H9 (cell line): ENCODE data around the gene SLC7A14. TPM values are rescaled to one million over a fixed set of nuclear protein-coding genes. Genes with fewer than 3 reads are reported as not detected.

Source experiments
- DNase-seq: peaks from one replicate; pipeline ENCODE4 v3.0.0-alpha.2; 2017
- H2AFZ ChIP-seq: one replicate; pipeline ENCODE4 v1.6.1; 2013; ENCODE audit warnings: mild to moderate bottlenecking, low read length, control low read depth, moderate library complexity
- H2AK5ac ChIP-seq: 2 replicates; pipeline ENCODE4 v1.6.1; 2013; ENCODE audit warnings: low read length, control low read depth, mixed read lengths; ENCODE audit not compliant: insufficient read length
- H2BK120ac ChIP-seq: one replicate; pipeline ENCODE4 v1.6.1; 2013; ENCODE audit warnings: low read depth, mild to moderate bottlenecking, low read length, control low read depth, inconsistent platforms; ENCODE audit not compliant: poor library complexity, severe bottlenecking
- H2BK12ac ChIP-seq: 2 replicates; pipeline ENCODE4 v1.6.1; 2013; ENCODE audit warnings: low read length, control low read depth, mixed read lengths, low read depth; ENCODE audit not compliant: insufficient read length
- H2BK15ac ChIP-seq: 2 replicates; pipeline ENCODE4 v1.6.1; 2013; ENCODE audit warnings: low read depth, low read length, control low read depth
- H2BK20ac ChIP-seq: one replicate; pipeline ENCODE4 v1.6.1; 2013; ENCODE audit warnings: low read depth, mild to moderate bottlenecking, low read length, control low read depth, inconsistent platforms; ENCODE audit not compliant: poor library complexity, severe bottlenecking
- H2BK5ac ChIP-seq: 2 replicates; pipeline ENCODE4 v1.6.1; 2013; ENCODE audit warnings: low read length, control low read depth, mixed read lengths; ENCODE audit not compliant: insufficient read length
- H3K14ac ChIP-seq: 2 replicates; pipeline ENCODE4 v1.6.1; 2013; ENCODE audit warnings: low read length, control low read depth; ENCODE audit not compliant: insufficient read depth
- H3K18ac ChIP-seq: 2 replicates; pipeline ENCODE4 v1.6.1; 2013; ENCODE audit warnings: low read depth, mild to moderate bottlenecking, mixed read lengths, low read length, control low read depth; ENCODE audit not compliant: insufficient read length
- H3K23ac ChIP-seq: 2 replicates; pipeline ENCODE4 v1.6.1; 2013; ENCODE audit warnings: low read length, control low read depth, mixed read lengths, low read depth; ENCODE audit not compliant: insufficient read length
- H3K23me2 ChIP-seq: 2 replicates; pipeline ENCODE4 v1.6.1; 2013; ENCODE audit warnings: low read depth, mild to moderate bottlenecking, mixed read lengths, low read length, control low read depth; ENCODE audit not compliant: insufficient read length, poor library complexity, severe bottlenecking
- H3K27ac ChIP-seq: 2 replicates; pipeline ENCODE4 v1.5.1; 2013; ENCODE audit warnings: low read length, control low read depth, mixed read lengths, low read depth; ENCODE audit not compliant: insufficient read length
- H3K27me3 ChIP-seq: 2 replicates; pipeline ENCODE4 v1.6.1; 2013; ENCODE audit warnings: low read length, control low read depth, inconsistent platforms; ENCODE audit not compliant: insufficient read depth
- H3K4ac ChIP-seq: 2 replicates; pipeline ENCODE4 v1.6.1; 2013; ENCODE audit warnings: low read depth, mild to moderate bottlenecking, control low read depth, inconsistent platforms, low read length, moderate library complexity
- H3K4me1 ChIP-seq: 2 replicates; pipeline ENCODE4 v1.6.1; 2013; ENCODE audit warnings: low read length, control low read depth, inconsistent platforms; ENCODE audit not compliant: insufficient read depth
- H3K4me2 ChIP-seq: 2 replicates; pipeline ENCODE4 v1.6.1; 2013; ENCODE audit warnings: low read length, control low read depth, mixed read lengths; ENCODE audit not compliant: insufficient read length, insufficient read depth
- H3K56ac ChIP-seq: 2 replicates; pipeline ENCODE4 v1.6.1; 2013; ENCODE audit warnings: low read depth, mild to moderate bottlenecking, mixed read lengths, low read length, control low read depth; ENCODE audit not compliant: insufficient read length
- H3K79me1 ChIP-seq: 2 replicates; pipeline ENCODE4 v1.6.1; 2013; ENCODE audit warnings: low read depth, mild to moderate bottlenecking, moderate library complexity, low read length, control low read depth, inconsistent platforms; ENCODE audit not compliant: insufficient read depth, poor library complexity, severe bottlenecking
- H3K79me2 ChIP-seq: 2 replicates; pipeline ENCODE4 v1.6.1; 2013; ENCODE audit warnings: low read length, control low read depth, inconsistent platforms; ENCODE audit not compliant: insufficient read depth
- H3K9ac ChIP-seq: 2 replicates; pipeline ENCODE4 v1.6.1; 2013; ENCODE audit warnings: low read length, control low read depth, mixed read lengths; ENCODE audit not compliant: insufficient read length; ENCODE audit errors: extremely low read depth
- H3K9me3 ChIP-seq: one replicate; pipeline ENCODE4 v1.6.1; 2013; ENCODE audit warnings: low read depth, low read length, inconsistent platforms; ENCODE audit not compliant: control insufficient read depth
- H3T11ph ChIP-seq: one replicate; pipeline ENCODE4 v1.6.1; 2013; ENCODE audit warnings: mild to moderate bottlenecking, low read length, control low read depth, inconsistent platforms
- H4K20me1 ChIP-seq: one replicate; pipeline ENCODE4 v1.6.1; 2013; ENCODE audit not compliant: control insufficient read depth, insufficient read length, insufficient read depth
- H4K5ac ChIP-seq: 2 replicates; pipeline ENCODE4 v1.6.1; 2013; ENCODE audit warnings: low read depth, mild to moderate bottlenecking, mixed read lengths, low read length, control low read depth; ENCODE audit not compliant: insufficient read length
- H4K8ac ChIP-seq: replicated peaks from 2 replicates; pipeline ENCODE4 v1.6.1; 2013; ENCODE audit warnings: low read length, control low read depth, mixed read lengths, low read depth; ENCODE audit not compliant: insufficient read length
- H4K91ac ChIP-seq: 2 replicates; pipeline ENCODE4 v1.6.1; 2013; ENCODE audit warnings: low read depth, mild to moderate bottlenecking, moderate library complexity, mixed read lengths, low read length, control low read depth; ENCODE audit not compliant: insufficient read length
- H3K27ac Mint-ChIP-seq, 3 experiments: 2 replicates in 2 of 3; 3 replicates in 1 of 3; pipeline ENCODE4 v1.8.0; 2020 to 2021; ENCODE audit warnings: mixed read lengths in 3 of 3, mild to moderate bottlenecking in 1 of 3, moderate library complexity in 1 of 3
- H3K27me3 Mint-ChIP-seq: 2 replicates; pipeline ENCODE4 v1.8.0; 2021; ENCODE audit warnings: low read depth, mild to moderate bottlenecking, moderate library complexity, mixed read lengths
- H3K36me3 Mint-ChIP-seq, 3 experiments: 2 replicates in 2 of 3; 3 replicates in 1 of 3; pipeline ENCODE4 v1.8.0; 2020 to 2021; ENCODE audit warnings: low read depth in 3 of 3, mixed read lengths in 3 of 3; ENCODE audit not compliant: insufficient read depth in 1 of 3
- H3K4me1 Mint-ChIP-seq, 2 experiments: 2 replicates each; pipeline ENCODE4 v1.8.0; 2020; ENCODE audit warnings: mixed read lengths in 2 of 2
- H3K4me3 Mint-ChIP-seq, 2 experiments: 2 replicates in 1 of 2; 3 replicates in 1 of 2; pipeline ENCODE4 v1.8.0; 2020 to 2021; ENCODE audit warnings: mild to moderate bottlenecking in 2 of 2, mixed read lengths in 2 of 2, moderate library complexity in 1 of 2
- H3K9me3 Mint-ChIP-seq, 2 experiments: 2 replicates in 1 of 2; 3 replicates in 1 of 2; pipeline ENCODE4 v1.8.0; 2020; ENCODE audit warnings: mild to moderate bottlenecking in 2 of 2, mixed read lengths in 2 of 2, moderate library complexity in 1 of 2
- CTCF ChIP-seq: fragments of 200-600 bp; sonication (generic); conservative IDR thresholded peaks from 3 replicates; pipeline ENCODE4 v1.8.0; 2021; ENCODE audit warnings: antibody characterized with exemption, mild to moderate bottlenecking
- WGBS: extraction: QIAGEN DNeasy Blood & Tissue Kit; methylation state at CpG from one replicate; pipeline ENCODE4 v1.1.7; 2013; ENCODE audit warnings: missing lambda C conversion rate, low lambda C conversion rate, mixed read lengths; ENCODE audit not compliant: insufficient read length; ENCODE audit errors: extremely low coverage; 5-methylcytosine and 5-hydroxymethylcytosine counted together
- total RNA-seq: library from RNA; stranded (reverse); gene quantifications from 2 replicates; pipeline ENCODE4 v1.2.1, GENCODE V29; 2021

SLC7A14 gene
- total RNA-seq, 1 experiment from 2014 or later: 0.42 TPM

- Histone ChIP-seq H3K27ac (no peak overlapping the region), H3K79me2 (no peaks in the 10 kb centered on the region; the same call in 1 of the 2 replicates), H2AFZ (no peak overlapping the region), H3K56ac (no peak overlapping the region), H2AK5ac (no peak overlapping the region), H4K91ac (no peak overlapping the region), H2BK5ac (no peak overlapping the region), H3K23me2 (no peaks in the 10 kb centered on the region), H2BK12ac (no peak overlapping the region), H3K79me1 (no peaks in the 10 kb centered on the region), H2BK15ac (no peak overlapping the region), H3K27me3 (no peaks in the 10 kb centered on the region), H3K18ac (no peak overlapping the region), H3T11ph (no peak overlapping the region), H2BK120ac (no peak overlapping the region), H3K4me1 (peaks cover 3% of the 10 kb centered on the region; the same call in 1 of the 2 replicates), H2BK20ac (no peak overlapping the region), H3K9ac (no peak overlapping the region), H3K4me2 (no peak overlapping the region), H4K5ac (no peak overlapping the region), H3K23ac (no peak overlapping the region), H3K14ac (no peak overlapping the region), H3K4ac (no peak overlapping the region), H4K8ac (no peak overlapping the region), H4K20me1 (no peaks in the 10 kb centered on the region), H3K9me3 (no peaks in the 10 kb centered on the region)
- H3K4me3 Mint-ChIP-seq: no peak overlapping the region
- no peaks in the 10 kb centered on the region; a peak in 1 of 7 replicates for H3K36me3 Mint-ChIP-seq
- TF ChIP-seq CTCF: no peak
- no peak overlapping the region; a peak in 1 of 7 replicates for H3K27ac Mint-ChIP-seq
- peaks cover 4% of the 10 kb centered on the region; the same call in 1 of the 2 replicates for H3K27me3 Mint-ChIP-seq
- H3K4me1 Mint-ChIP-seq: peaks cover 9 to 13% of the 10 kb centered on the region in 2 experiments
- DNase-seq: no peak
- no peaks in the 10 kb centered on the region for H3K9me3 Mint-ChIP-seq
- no CpG with 5 or more reads among the region's 2 CpGs for WGBS
Measured at GRCh38 chr3:170440344-170440743, 145.5 kb downstream of the SLC7A14 start.
